Measurements from ENCODE around the gene WFDC2.

WFDC2 gene

DNA sequence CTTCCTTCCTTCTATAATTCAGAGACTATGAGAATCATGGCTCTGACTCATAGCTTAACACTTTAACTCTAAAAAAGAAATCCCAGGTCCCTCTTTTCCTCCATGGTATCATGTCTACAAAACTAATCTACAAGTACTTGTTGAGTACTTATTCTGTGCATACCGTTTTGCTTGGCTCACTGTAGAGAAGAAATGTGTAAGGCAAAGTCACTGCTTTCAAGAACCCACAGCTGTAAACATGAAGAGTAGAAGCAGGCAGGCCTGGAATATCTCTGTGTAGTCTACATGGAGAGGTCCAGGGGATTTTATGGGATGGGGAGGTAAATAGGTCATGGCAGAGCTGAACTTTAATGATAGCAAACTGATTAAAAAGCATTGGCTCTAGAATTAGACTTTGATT, 32.0 kb downstream of the WFDC2 start:
- no peak for DNase-seq

DNA sequence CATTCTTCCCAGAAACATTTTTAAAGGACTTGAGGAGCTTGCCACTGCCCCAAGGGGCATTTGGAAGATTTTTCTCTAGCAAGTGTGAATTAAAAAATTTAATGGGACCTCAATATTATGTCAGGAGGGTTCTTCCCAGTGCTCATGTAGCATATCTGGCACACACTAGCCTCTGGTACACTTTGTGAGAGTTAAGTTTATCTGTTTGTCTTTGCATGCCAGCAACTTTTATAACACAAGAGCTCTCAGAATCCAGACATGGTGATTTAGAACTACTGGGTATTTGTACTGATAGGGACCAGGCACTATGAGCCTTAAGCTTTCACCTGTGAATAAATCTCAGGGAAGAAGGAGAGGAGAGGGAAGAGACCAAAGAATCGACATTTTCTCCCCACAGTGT, 33.0 kb downstream of the WFDC2 start:
- no peak for DNase-seq

DNA sequence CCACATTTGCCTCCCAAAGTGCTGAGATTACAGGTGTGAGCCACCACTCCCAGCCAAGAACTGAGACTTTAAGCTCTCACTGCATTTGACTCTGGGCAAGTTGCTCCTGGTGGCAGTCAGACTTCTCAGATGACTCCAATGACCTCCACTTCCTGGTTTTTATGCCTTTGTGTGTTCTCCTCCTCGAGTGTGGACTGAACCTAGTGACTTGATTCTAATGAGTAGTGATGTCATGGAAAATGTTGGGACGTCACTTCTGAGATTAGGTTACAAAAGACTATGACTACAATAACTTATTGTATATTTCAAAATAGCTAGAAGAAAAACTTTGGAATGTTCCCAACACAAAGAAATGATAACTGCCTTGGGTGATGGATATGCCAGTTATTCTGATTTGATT, 33.9 kb downstream of the WFDC2 start:
- DNase-seq, result no peak

DNA sequence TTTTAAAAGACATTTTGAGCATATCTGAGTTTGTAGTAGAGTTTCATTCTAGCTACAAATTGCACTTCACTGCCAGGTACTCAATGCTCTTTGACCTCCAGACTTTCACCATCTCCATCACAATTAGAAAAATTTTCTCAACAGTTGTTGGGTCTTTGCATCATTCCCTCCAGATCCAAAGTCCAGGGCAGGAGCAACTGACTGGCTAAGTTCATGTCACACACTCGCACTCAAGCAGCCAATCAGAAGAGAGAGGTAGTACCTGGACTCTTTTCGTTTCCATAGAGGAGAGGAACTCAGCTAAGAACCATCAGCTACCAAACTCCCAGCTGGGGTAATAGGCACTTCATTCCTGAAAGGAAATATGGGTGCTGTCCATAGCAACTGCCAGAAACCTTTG, 36.8 kb downstream of the WFDC2 start:
- DNase-seq, result no peak

- DNase-seq, result no peak
Measured at GRCh38 chr20:45507011-45507820, 37.7 kb downstream of the WFDC2 start.

- no peak for DNase-seq
Measured at GRCh38 chr20:45508068-45508886, 38.7 kb downstream of the WFDC2 start.

DNA sequence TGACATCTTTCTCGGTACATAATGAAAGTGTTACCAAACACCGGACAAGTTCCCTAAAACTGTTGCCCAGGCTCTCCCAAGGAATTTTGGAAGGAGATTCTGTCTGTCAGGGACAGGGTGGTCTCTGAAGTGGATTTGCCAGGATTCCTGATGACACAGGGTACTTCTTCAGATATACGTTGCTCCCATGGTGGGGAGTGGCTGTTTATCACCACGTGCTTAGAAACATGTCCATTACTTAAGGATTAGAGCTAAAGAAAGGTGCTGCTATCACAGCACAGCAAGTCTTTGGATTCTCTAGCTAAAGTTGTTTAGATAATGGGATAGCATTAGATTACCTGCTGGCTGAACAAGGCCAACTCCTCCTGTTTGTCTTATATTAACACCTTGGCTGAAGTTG, 39.5 kb downstream of the WFDC2 start:
- no peak for DNase-seq

GRCh38 chr20:45510242-45510862, 40.8 kb downstream of the WFDC2 start:
- no peak for DNase-seq

DNA sequence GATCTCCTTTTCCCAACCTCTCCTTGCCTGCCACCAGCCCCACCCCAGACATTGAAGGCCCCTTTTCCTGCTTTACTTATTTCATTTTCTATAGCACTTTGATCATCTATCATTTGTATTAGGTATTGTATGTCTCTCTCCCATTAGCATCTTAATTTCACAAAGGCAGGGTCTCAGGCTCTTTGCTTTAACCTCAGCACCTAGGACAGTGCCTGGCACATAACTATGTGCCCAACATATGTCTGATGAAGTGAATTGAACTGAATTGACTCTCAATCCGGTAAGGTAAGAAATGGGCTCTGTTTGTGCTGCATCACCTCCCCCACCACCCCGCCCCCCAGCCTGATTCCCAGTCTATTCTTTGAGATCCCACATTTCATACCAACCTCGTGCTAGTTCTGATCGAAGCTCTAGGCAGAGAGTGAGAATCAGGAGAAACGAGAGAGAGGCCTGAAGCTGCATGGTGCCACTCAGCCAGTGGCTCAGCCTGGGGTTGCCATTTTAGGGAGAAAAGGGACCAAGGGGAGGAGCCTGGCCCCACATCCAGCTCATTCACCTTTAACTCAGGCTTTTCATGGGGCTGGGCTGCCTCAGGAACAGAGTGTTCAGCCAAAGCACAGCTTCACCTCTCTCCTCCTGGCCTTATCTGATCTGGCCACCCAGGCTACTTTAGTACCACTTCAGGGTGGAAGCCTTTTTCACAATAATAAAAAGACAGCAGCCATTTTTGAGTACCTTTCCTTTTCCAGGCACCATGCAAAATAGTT, 45.8 kb downstream of the WFDC2 start, which contains the start of gene SPINT3:
Gene SPINT3 (minus strand): TSS at position 476 of the 767 bp plus-strand sequence. CDS start 14 bp downstream, at position 462.
- DNase-seq, result no peak

DNA sequence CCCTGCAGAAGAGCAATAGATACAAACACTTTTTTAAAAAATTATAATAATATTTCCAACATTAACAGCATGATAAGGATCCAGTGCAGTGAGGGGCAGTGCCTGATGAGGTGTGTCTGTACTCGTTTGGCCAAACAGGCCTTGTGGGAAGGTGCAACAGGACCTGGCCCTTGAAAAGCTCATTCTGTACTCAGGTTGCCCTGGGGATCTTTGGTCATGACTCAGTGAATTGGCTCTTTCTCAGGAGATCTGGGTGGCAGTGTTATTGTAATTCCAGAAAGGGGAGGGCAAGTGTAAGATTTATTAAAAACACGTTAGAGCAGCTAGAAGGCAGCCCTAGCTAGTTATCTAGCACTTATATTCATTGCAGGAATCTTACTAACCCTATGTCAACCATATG, 48.7 kb downstream of the WFDC2 start:
- DNase-seq, result no peak

DNA sequence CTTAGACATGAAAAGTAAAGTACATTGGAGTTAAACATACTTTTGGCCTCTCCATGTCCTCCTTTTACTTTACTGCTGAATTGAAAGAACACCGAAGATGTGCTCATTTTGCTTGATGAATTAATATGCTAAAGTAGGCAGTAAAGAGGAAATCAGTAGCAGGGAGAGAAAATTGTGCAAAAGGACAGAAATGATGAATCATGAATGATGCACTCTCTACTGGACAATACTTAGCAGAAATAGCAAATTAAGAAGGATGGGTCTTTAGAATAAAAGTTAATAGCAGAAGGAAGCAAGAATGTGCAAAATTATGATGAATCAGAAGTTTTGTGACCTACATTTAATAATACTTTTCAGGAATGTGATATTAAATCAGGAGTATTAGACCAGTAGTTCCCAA, 54.3 kb downstream of the WFDC2 start:
- no peak for DNase-seq

DNA sequence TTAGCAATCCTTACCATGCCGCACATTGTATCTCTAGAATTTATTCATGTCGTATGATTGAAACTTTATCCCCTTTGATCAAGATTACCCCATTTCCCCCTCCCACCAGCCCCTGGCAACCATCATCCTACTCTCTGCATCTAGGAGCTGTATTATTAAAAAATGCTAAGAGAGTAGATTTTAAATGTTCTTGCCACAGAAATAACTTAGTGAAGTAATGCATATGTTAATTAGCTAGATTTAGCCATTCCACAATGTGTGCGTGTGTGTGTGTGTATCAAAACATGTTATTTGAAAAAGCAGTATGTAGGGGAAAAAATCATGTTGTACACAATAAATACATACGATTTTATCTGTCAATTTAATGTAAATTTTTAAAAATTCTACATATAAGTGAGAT, 57.7 kb downstream of the WFDC2 start:
- no peak for DNase-seq
